ENCODE results near the gene CCDC122.
"Not testable (repeated sequence)": the region's sequence is repeated elsewhere in the genome, so short reads cannot be mapped to it uniquely, and the experiment has no call there.

The CCDC122 gene

DNA sequence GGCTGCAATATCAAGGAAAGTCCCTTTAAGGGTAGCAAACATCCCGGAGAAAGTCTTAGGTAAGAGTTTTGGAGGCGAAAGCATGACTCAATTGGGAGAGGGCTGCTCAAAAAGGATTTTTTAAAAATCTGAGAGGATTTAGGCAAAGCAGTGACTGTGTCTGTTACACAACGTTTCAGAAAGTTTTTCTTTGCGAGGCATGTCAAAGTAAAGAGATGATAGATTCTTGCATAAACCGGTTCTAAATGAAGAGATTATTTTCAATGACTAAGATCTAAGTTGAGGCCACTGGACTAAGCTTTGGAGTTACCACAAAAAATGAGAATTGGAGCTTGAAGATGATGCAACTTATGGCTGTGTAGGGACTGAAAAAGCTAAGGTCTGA lies 49.1 kb downstream of the CCDC122 start:
- Histone ChIP-seq H3K4me2 (ENCODE audit: low read length) (no peak overlapping the region), H2AFZ (ENCODE audit: low read length) (no peak overlapping the region), H3K4me3 (ENCODE audit: low read depth, low read length, poor library complexity, severe bottlenecking) (no peak overlapping the region)

DNA sequence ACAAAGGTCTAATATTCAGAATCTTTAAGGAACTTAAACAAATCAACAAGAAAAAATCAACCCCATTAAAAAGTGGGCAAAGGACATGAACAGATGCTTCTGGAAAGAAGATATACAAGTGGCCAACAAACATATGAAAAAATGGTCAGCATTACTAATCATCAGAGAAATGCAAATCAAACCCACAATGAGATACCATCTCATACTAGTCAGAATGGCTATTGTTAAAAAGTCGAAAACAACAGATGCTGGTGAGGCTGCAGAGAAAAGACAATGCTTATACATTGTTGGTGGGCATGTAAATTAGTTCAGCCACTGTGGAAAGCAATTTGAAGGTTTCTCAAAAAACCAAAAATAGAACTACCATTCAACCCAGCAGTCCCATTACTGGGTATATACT lies 54.9 kb downstream of the CCDC122 start:
- H3K9me3 ChIP-seq (ENCODE audit: low read length); H3K9ac ChIP-seq (ENCODE audit: low read length); H3K27me3 ChIP-seq (ENCODE audit: insufficient read depth, low read length); H3F3A ChIP-seq (ENCODE audit: insufficient read depth, low read length); H2AFZ ChIP-seq (ENCODE audit: low read length); H3K4me3 ChIP-seq (ENCODE audit: low read depth, low read length, poor library complexity, severe bottlenecking); H3K9me2 ChIP-seq (ENCODE audit: low read depth, low read length); H3K4me1 ChIP-seq (ENCODE audit: insufficient read depth, low read length, severe bottlenecking); H3K36me3 ChIP-seq (ENCODE audit: insufficient read depth, low read length); H3K4me2 ChIP-seq (ENCODE audit: low read length); H4K20me1 ChIP-seq (ENCODE audit: insufficient read depth, low read length); H3K79me2 ChIP-seq (ENCODE audit: insufficient read depth, low read length); H3K27ac ChIP-seq (ENCODE audit: low read depth, low read length, poor library complexity, severe bottlenecking): not testable (repeated sequence)

More for the DNA sequence above, 49.1 kb downstream of the CCDC122 start:
- TF ChIP-seq EZH2 (IDR thresholded peaks at IDR 0.05; ENCODE audit: borderline replicate concordance, low read length) (no peak), CTCF (IDR thresholded peaks at IDR 0.05; ENCODE audit: low read length) (no peak)
- H3K79me2 ChIP-seq (ENCODE audit: insufficient read depth, low read length) = no peaks in the 10 kb centered on the region
- H3K36me3 ChIP-seq (ENCODE audit: insufficient read depth, low read length) = no peaks in the 10 kb centered on the region
- no peaks in the 10 kb centered on the region for H4K20me1 ChIP-seq (ENCODE audit: insufficient read depth, low read length)
- no peaks in the 10 kb centered on the region for H3K4me1 ChIP-seq (ENCODE audit: insufficient read depth, low read length, severe bottlenecking)
- H3K9me2 ChIP-seq (ENCODE audit: low read depth, low read length) = no peaks in the 10 kb centered on the region
- H3K9me3 ChIP-seq (ENCODE audit: low read length) = no peaks in the 10 kb centered on the region
- no peak overlapping the region for H3K27ac ChIP-seq (ENCODE audit: low read depth, low read length, poor library complexity, severe bottlenecking)
- no peak overlapping the region for H3K9ac ChIP-seq (ENCODE audit: low read length)
- H3F3A ChIP-seq (ENCODE audit: insufficient read depth, low read length) = no peaks in the 10 kb centered on the region
- H3K27me3 ChIP-seq (ENCODE audit: insufficient read depth, low read length) = no peaks in the 10 kb centered on the region

- TF ChIP-seq EZH2 (IDR thresholded peaks at IDR 0.05; ENCODE audit: borderline replicate concordance, low read length) = no peak
- TF ChIP-seq CTCF (IDR thresholded peaks at IDR 0.05; ENCODE audit: low read length) = no peak
- Histone ChIP-seq H3K79me2 (ENCODE audit: insufficient read depth, low read length) (no peaks in the 10 kb centered on the region), H3K9ac (ENCODE audit: low read length) (no peak overlapping the region), H4K20me1 (ENCODE audit: insufficient read depth, low read length) (no peaks in the 10 kb centered on the region), H2AFZ (ENCODE audit: low read length) (no peak overlapping the region), H3K27me3 (ENCODE audit: insufficient read depth, low read length) (no peaks in the 10 kb centered on the region), H3K4me1 (ENCODE audit: insufficient read depth, low read length, severe bottlenecking) (no peaks in the 10 kb centered on the region), H3K9me2 (ENCODE audit: low read depth, low read length) (no peaks in the 10 kb centered on the region), H3K27ac (ENCODE audit: low read depth, low read length, poor library complexity, severe bottlenecking) (no peak overlapping the region), H3K4me3 (ENCODE audit: low read depth, low read length, poor library complexity, severe bottlenecking) (no peak overlapping the region), H3K36me3 (ENCODE audit: insufficient read depth, low read length) (no peaks in the 10 kb centered on the region), H3K9me3 (ENCODE audit: low read length) (no peaks in the 10 kb centered on the region), H3K4me2 (ENCODE audit: low read length) (no peak overlapping the region), H3F3A (ENCODE audit: insufficient read depth, low read length) (no peaks in the 10 kb centered on the region)
These were observed 56.6 kb downstream of the CCDC122 start for GRCh38 chr13:43822969-43823368.

GRCh38 chr13:43816401-43816889 lies 63.1 kb downstream of the CCDC122 start:
- no peak overlapping the region for H3K27ac ChIP-seq (ENCODE audit: low read depth, low read length, poor library complexity, severe bottlenecking)
- H2AFZ ChIP-seq (ENCODE audit: low read length) = no peak overlapping the region

More at GRCh38 chr13:43816401-43816889, 63.1 kb downstream of the CCDC122 start:
- Histone ChIP-seq H3F3A (ENCODE audit: insufficient read depth, low read length) (no peaks in the 10 kb centered on the region), H3K4me3 (ENCODE audit: low read depth, low read length, poor library complexity, severe bottlenecking) (no peak overlapping the region), H3K36me3 (ENCODE audit: insufficient read depth, low read length) (no peaks in the 10 kb centered on the region), H3K9ac (ENCODE audit: low read length) (no peak overlapping the region), H4K20me1 (ENCODE audit: insufficient read depth, low read length) (no peaks in the 10 kb centered on the region), H3K4me1 (ENCODE audit: insufficient read depth, low read length, severe bottlenecking) (no peaks in the 10 kb centered on the region), H3K27me3 (ENCODE audit: insufficient read depth, low read length) (no peaks in the 10 kb centered on the region), H3K9me2 (ENCODE audit: low read depth, low read length) (no peaks in the 10 kb centered on the region), H3K79me2 (ENCODE audit: insufficient read depth, low read length) (no peaks in the 10 kb centered on the region), H3K9me3 (ENCODE audit: low read length) (no peaks in the 10 kb centered on the region), H3K4me2 (ENCODE audit: low read length) (no peak overlapping the region)
- TF ChIP-seq EZH2 (IDR thresholded peaks at IDR 0.05; ENCODE audit: borderline replicate concordance, low read length) = no peak
- no peak for TF ChIP-seq CTCF (IDR thresholded peaks at IDR 0.05; ENCODE audit: low read length)

Data from OCI-LY1 (cell line).